NCI-H1105 (cell line): ENCODE measurements around the gene CPSF3.
A peak's percentile ranks its signal among the peaks of the same experiment; 100 is the strongest.

Source experiments
- DNase-seq: peaks from one replicate; lab custom pipeline; 2025; lab: John Stamatoyannopoulos, UW

CPSF3 gene

GRCh38 chr2:9423100-9423921, at the start of gene CPSF3, which contains the start of gene ITGB1BP1:
Gene CPSF3, plus strand, starts transcription at chr2:9423654. Its CDS starts 120 bp downstream, at chr2:9423774.
Gene ITGB1BP1, minus strand, starts transcription at chr2:9423528. Its CDS starts 4,831 bp downstream, at chr2:9418697.
- peak; percentile 95 for DNase-seq

- no peak for DNase-seq
Observed at GRCh38 chr2:9374071-9374730, 49.3 kb upstream of the CPSF3 start.

DNA sequence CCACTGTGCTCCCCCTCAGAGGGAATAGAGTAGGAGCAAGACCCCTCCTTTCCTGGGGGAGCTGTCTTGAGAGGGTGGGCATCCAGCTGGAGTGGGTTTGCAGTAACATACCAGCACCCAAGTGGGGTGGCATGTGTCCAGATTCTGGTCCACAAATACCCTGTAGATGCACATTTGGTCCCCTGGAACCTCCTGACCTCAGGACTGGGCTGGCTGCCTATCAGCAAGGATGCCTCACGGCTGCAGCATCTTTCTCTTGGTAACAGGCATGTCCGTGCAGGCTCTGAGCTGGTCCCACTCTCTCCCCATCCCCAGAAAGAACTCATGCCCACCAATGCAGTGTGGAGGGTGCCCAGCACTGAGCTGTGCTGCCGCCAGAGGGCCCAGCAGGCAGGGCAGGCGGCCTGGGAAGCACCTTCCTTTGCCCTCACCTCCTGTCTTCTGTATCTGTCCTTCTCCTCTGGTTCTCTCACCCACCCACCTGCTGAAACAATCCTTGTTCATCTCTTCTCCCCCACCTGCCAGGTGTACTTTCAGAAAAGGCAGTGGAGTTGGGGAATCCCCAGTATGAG, 47.5 kb upstream of the CPSF3 start:
- DNase-seq = no peak

GRCh38 chr2:9377461-9378097, 45.9 kb upstream of the CPSF3 start:
- DNase-seq = no peak

GRCh38 chr2:9378433-9379390, 44.7 kb upstream of the CPSF3 start:
- no peak for DNase-seq

GRCh38 chr2:9379391-9379755, 44.1 kb upstream of the CPSF3 start:
- no peak for DNase-seq

- DNase-seq = no peak
Observed at GRCh38 chr2:9380702-9381628, 42.5 kb upstream of the CPSF3 start.

DNA sequence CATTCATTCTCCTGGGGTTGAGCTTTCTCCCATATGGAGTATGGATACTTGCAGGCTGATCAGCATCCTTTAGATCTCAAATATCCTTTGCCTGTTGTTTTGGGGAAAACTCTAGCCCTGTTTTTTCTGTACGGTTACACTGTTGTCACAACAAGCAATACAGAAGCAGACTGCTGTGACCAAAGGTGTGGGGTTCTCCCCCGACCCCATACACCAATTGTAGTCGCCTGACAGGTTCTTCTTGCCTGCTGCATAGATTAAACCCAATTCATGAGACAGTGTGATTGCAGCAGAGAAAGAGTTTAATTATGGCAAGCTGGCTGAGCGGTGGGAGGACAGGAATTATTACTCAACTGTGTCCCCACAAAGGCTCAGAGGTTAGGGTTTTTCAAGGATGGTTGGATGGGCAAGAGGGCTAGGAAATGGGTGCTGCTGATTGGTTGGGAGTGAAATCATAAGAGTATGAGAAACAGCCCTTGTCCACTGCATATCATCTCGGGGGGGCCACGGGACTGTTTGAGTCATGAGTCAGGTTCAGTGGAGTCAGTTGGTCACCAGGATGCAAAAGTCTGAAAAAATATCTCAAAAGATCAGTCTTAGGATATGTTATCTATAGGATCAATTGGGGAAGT, 40.7 kb upstream of the CPSF3 start:
- DNase-seq = no peak

- no peak for DNase-seq
Observed at GRCh38 chr2:9384521-9384920, 38.9 kb upstream of the CPSF3 start.

DNA sequence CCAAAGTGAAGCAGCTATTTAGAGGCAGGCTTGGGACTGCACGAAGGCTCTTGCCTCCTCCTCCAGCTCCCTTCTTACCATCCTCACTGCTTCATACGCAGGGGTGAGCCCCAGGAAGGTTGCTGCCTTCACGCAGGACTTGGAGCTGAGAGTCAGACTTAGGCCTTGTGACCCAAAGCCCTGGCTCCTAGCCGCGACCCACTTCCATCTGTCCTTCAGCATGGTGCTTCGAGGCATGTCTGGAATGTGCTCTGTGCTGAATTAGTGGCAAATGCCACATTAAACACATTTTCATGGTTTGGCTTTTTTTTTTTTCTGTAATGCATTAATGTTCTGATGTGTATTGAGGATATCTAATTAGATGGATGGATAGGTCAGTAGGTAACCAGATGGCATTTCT, 37.6 kb upstream of the CPSF3 start:
- no peak for DNase-seq

DNA sequence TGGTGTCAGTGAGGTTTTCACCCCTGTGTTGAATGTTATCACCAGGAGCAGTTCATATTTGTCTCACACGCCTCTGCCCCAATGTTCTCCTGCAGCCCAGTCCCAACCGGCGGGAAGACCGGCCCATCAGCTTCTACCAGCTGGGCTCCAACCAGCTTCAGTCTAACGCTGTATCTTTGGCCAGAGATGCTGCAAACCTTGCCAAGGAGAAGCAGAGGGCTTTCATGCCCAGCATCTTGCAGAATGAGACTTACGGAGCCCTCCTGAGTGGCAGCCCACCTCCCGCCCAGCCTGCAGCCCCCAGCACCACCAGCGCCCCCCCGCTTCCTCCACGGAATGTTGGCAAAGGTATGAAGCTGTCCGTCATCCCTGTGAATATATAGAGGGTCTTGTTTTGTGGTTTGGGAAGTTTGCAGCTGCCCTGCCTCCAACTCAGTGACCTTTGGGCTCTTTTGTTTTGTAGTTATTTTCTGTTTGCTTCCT, 35.2 kb upstream of the CPSF3 start:
- no peak for DNase-seq

- DNase-seq = no peak
Observed at GRCh38 chr2:9388950-9389911, 34.2 kb upstream of the CPSF3 start.

DNA sequence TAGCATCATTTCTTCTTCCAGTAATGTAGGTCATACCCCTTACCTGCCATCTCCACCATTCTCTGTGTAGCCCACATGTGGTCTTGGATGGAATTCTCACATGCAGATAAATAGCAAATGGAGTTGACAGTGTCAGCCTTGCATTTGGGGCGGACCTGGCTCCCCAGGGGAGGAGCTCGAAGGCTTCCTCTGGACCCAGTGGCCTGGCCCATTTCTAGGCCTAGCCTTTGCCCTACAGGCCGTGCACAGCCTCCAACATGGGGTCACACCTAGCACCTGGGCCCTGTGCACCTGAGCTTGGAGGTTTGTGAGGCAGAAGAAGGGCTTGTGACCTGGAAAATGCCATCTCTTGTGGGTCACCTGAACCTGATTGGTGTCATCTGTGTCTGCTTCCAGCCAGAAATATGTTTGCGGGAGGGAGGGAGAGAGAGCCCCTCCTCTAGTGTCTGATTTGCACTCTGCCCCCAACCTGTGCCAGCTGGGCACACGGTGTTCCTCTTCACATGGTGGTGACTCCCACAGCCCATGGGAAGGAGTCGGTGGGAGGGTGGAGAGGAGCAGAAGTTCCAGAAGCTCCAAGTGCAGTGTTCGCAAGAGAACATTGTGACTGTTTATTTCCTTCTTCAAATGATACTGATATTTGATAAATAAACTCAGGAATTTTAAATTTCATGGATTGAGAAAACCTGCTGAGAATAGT, 33.2 kb upstream of the CPSF3 start:
- no peak for DNase-seq

- no peak for DNase-seq
Observed at GRCh38 chr2:9390991-9391390, 32.5 kb upstream of the CPSF3 start.

GRCh38 chr2:9391961-9392720, 31.3 kb upstream of the CPSF3 start:
- no peak for DNase-seq

GRCh38 chr2:9392898-9393765, 30.3 kb upstream of the CPSF3 start:
- no peak for DNase-seq
